Left lung (tissue), 10 donors: ENCODE measurements around the gene PIF1. TPM values are rescaled to one million over a fixed set of nuclear protein-coding genes. Genes with fewer than 3 reads are reported as not detected.

ENCODE experiments used
- ATAC-seq: fragments of 200-7000 bp; cut with Tn5 transposase; one replicate; pipeline ENCODE4 v1.9.1; 2020; ENCODE audit warnings: moderate library complexity
- DNase-seq, 4 donors: peaks; one replicate each; pipeline ENCODE4 v3.0.0-alpha.2; 2013 to 2020
- H3K27ac ChIP-seq, 2 donors: fragments of 200-600 bp; sonication (generic) in 1 of 2; one replicate each; pipeline versions ENCODE4 v1.5.0 to v1.8.0; 2020 to 2021
- H3K27me3 ChIP-seq, 2 donors: fragments of 200-600 bp; sonication (generic) in 1 of 2; one replicate each; pipeline versions ENCODE4 v1.5.0 to v1.8.0; 2020 to 2021
- H3K36me3 ChIP-seq, 2 donors: fragments of 200-600 bp; sonication (generic) in 1 of 2; one replicate each; pipeline versions ENCODE4 v1.5.0 to v1.8.0; 2020 to 2021
- H3K4me1 ChIP-seq, 2 donors: fragments of 200-600 bp; one replicate each; pipeline ENCODE4 v1.8.0; 2021
- H3K4me3 ChIP-seq, 2 donors: fragments of 200-600 bp; sonication (generic) in 1 of 2; one replicate each; pipeline versions ENCODE4 v1.5.0 to v1.8.0; 2020 to 2021; ENCODE audit warnings: mild to moderate bottlenecking in 1 of 2
- H3K9me3 ChIP-seq, 2 donors: fragments of 200-600 bp; sonication (generic) in 1 of 2; one replicate each; pipeline versions ENCODE4 v1.5.0 to v1.8.0; 2020 to 2021
- intact Hi-C, 2 donors: fragments of 100-400 bp; cut with DNase I; formaldehyde crosslinking; loops; one replicate each; pipeline versions ENCODE4 v1.11.2 to v1.14.2; 2022
- polyA plus RNA-seq, 6 donors: library from polyadenylated mRNA; unstranded; fragments of 120-200 nt; gene quantifications; one replicate each; pipeline ENCODE4 v1.2.1, GENCODE V29; 2013; ENCODE audit not compliant: insufficient read length in 6 of 6
- total RNA-seq, 2 donors: library from RNA; stranded (reverse); fragmentation: NEBNext Ultra II Directional; extraction: Animal tissue kit (Norgen Biotek cat#: 25700); gene quantifications; one replicate each; pipeline ENCODE4 v1.2.1, GENCODE V29; 2021
- TF ChIP-seq, protein P1 (sequence below), 2 donors: fragments of 200-600 bp; sonication (generic) in 1 of 2; IDR thresholded peaks; one replicate each; pipeline versions ENCODE4 v1.5.0 to v1.8.0; 2021; ENCODE audit warnings: antibody characterized with exemption in 2 of 2
- donor health status: DM: no; HTN: yes; CAD: no.
- donor health status: DM: no; HTN: no; CAD: no.

PIF1 gene
- total and polyA plus RNA-seq, 8 donors = 1.6 to 17.7 (median 10.8) TPM

GRCh38 chr15:64766058-64766457 lies 59.4 kb downstream of the PIF1 start:
- Histone ChIP-seq H3K27me3 (no peaks in the 10 kb centered on the region), H3K4me3 (no peak overlapping the region), H3K27ac (no peak overlapping the region), H3K36me3 (no peaks in the 10 kb centered on the region), H3K4me1 (no peaks in the 10 kb centered on the region), H3K9me3 (no peaks in the 10 kb centered on the region)
- TF ChIP-seq, protein P1, sequence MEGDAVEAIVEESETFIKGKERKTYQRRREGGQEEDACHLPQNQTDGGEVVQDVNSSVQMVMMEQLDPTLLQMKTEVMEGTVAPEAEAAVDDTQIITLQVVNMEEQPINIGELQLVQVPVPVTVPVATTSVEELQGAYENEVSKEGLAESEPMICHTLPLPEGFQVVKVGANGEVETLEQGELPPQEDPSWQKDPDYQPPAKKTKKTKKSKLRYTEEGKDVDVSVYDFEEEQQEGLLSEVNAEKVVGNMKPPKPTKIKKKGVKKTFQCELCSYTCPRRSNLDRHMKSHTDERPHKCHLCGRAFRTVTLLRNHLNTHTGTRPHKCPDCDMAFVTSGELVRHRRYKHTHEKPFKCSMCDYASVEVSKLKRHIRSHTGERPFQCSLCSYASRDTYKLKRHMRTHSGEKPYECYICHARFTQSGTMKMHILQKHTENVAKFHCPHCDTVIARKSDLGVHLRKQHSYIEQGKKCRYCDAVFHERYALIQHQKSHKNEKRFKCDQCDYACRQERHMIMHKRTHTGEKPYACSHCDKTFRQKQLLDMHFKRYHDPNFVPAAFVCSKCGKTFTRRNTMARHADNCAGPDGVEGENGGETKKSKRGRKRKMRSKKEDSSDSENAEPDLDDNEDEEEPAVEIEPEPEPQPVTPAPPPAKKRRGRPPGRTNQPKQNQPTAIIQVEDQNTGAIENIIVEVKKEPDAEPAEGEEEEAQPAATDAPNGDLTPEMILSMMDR (IDR thresholded peaks at IDR 0.05) = no peak
- ATAC-seq (no peak), DNase-seq (peak in 1 of 4 donors; percentile 30)
- intact Hi-C loops = no loop called here

Other genes with a start within 250 kb of the PIF1 start
- 1 to 10 TPM; 3.7 to 4.7 TPM for gene RBPMS2, start 50.1 kb downstream of the PIF1 start, total RNA-seq
- 10 to 100 TPM in 1 of 6 donors, 1 to 10 TPM in 5; 5.2 to 12.7 (median 7.3) TPM for gene RBPMS2, start 50.1 kb downstream of the PIF1 start, polyA plus RNA-seq
- 10 to 100 TPM; 34.5 to 91.8 TPM for gene PLEKHO2, start 16.3 kb upstream of the PIF1 start, total RNA-seq
- 10 to 100 TPM; 22.0 to 29.1 (median 25.3) TPM for gene PLEKHO2, start 16.3 kb upstream of the PIF1 start, polyA plus RNA-seq
- 1 to 10 TPM; 3.4 to 6.3 TPM for gene ANKDD1A, start 86.3 kb upstream of the PIF1 start, total RNA-seq
- gene ANKDD1A, start 86.3 kb upstream of the PIF1 start, polyA plus RNA-seq = 10 to 100 TPM in 5 of 6 donors, 1 to 10 TPM in 1; 9.0 to 13.5 (median 11.9) TPM
- gene SPG21, start 164.3 kb upstream of the PIF1 start, total RNA-seq = 100 to 1,000 TPM in 1 of 2 donors, 10 to 100 TPM in 1; 93.9 to 123 TPM
- gene SPG21, start 164.3 kb upstream of the PIF1 start, polyA plus RNA-seq = 100 to 1,000 TPM in 4 of 6 donors, 10 to 100 TPM in 2; 94.0 to 118 (median 104) TPM
- gene MTFMT, start 204.0 kb upstream of the PIF1 start, total RNA-seq = 10 to 100 TPM; 12.7 to 14.5 TPM
- 10 to 100 TPM; 16.6 to 21.7 (median 19.3) TPM for gene MTFMT, start 204.0 kb upstream of the PIF1 start, polyA plus RNA-seq
- 1 to 10 TPM in 1 of 2 donors, under 1 TPM in 1; 0.39 to 2.7 TPM for gene SLC51B, start 219.7 kb upstream of the PIF1 start, total RNA-seq
- 10 to 100 TPM; 12.7 to 19.3 (median 14.7) TPM for gene SLC51B, start 219.7 kb upstream of the PIF1 start, polyA plus RNA-seq
- 10 to 100 TPM; 23.8 to 24.3 TPM for gene RASL12, start 242.3 kb upstream of the PIF1 start, total RNA-seq
- 100 to 1,000 TPM in 5 of 6 donors, 10 to 100 TPM in 1; 98.9 to 127 (median 111) TPM for gene RASL12, start 242.3 kb upstream of the PIF1 start, polyA plus RNA-seq